ENCODE results near the gene RITA1. TPM values are rescaled to one million over a fixed set of nuclear protein-coding genes. Genes with fewer than 3 reads are reported as not detected.

The RITA1 gene
- total RNA-seq, 1 experiment from 2014 or later = 17.5 TPM

DNA sequence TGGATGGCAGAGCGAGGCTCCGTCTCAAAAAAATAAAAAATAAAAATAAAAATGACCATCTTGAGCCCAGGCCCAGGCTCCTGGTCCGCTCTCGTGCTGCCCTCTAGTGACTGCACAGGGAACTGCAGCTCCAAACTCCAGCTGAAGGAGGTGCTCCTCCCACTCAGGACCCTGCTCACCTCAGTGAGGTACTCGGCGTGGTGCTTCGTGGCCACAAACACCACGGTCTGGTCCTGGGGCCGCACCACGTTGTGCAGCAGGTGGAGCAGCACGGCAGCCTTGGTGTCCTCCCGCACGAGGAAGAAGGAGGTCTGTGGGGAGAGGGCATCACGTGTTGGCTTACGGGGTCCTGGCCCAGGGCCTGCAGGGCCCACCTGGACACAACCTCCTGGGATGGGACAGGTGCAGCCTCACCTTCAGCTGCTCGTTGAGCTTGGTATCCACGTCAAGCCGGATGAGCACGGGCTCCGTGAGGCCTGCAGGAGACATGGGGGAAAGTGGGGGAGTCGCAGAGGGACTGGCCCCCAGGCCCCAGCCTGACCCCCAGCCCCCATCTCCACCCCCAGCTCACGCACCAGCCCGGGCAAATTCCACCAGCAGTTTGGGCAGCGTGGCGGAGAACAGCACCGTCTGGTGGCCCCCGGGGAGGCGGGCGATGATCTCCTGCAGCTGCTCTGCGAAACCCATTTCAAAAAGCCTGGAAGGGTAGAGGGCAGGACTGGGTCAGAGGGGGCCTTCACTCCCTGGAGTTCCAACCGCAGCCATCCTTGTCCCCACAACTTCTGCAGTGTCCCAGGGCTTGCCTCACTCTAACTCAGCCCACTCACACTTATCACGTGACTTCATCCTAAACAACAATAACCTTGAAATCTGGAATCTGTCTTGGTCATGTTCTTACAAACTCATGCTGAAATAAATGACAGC, 10.8 kb upstream of the RITA1 start:
- Mint-ChIP-seq H3K9me3 (ENCODE audit: unreplicated experiment) (no peaks in the 10 kb centered on the region), H3K4me3 (ENCODE audit: unreplicated experiment) (no peak overlapping the region), H3K27me3 (ENCODE audit: insufficient read depth, unreplicated experiment) (no peaks in the 10 kb centered on the region), H3K4me1 (ENCODE audit: insufficient read depth, unreplicated experiment) (peaks cover 5% of the 10 kb centered on the region), H3K36me3 (ENCODE audit: insufficient read depth, unreplicated experiment) (peaks cover 96% of the 10 kb centered on the region), H3K27ac (ENCODE audit: low read depth, unreplicated experiment) (peak overlapping the region; percentile 14)
- no TSS peak for BruUV-seq (replicated peaks)
- DNase-seq (ENCODE audit: unreplicated experiment) = peak; percentile 67
- intact Hi-C loops (cut with micrococcal nuclease) = loop anchor here (1.0 kb wide), 2 partner anchors 126 to 181 kb away; no protein-coding TSS in a partner anchor
- POLR2A ChIA-PET = interaction anchor here (0.7 to 4.1 kb wide), 3 partner anchors 11 to 137 kb away, joined by 3 to 25 read pairs (median 3); partner anchors contain the start of genes DDX54, RITA1 and TPCN1
- TF ChIP-seq CTCF (IDR thresholded peaks at IDR 0.05; ENCODE audit: unreplicated experiment) = peak; percentile 96
- CTCF ChIA-PET = interaction anchor here (0.6 to 9.7 kb wide), 32 partner anchors 9 to 763 kb away, joined by 3 to 131 read pairs (median 3); partner anchors contain the start of gene CFAP73

- Mint-ChIP-seq H3K4me3 (ENCODE audit: unreplicated experiment) (no peak overlapping the region), H3K27me3 (ENCODE audit: insufficient read depth, unreplicated experiment) (no peaks in the 10 kb centered on the region), H3K27ac (ENCODE audit: low read depth, unreplicated experiment) (no peak overlapping the region), H3K36me3 (ENCODE audit: insufficient read depth, unreplicated experiment) (peaks cover 76% of the 10 kb centered on the region), H3K9me3 (ENCODE audit: unreplicated experiment) (no peaks in the 10 kb centered on the region), H3K4me1 (ENCODE audit: insufficient read depth, unreplicated experiment) (peaks cover 5% of the 10 kb centered on the region)
- POLR2A ChIA-PET = no interaction called here
- intact Hi-C loops (cut with micrococcal nuclease) = no loop called here
- CTCF ChIA-PET = interaction anchor here (0.7 to 9.7 kb wide), 5 partner anchors 18 to 176 kb away, joined by 3 to 131 read pairs (median 3); no protein-coding TSS in a partner anchor
- no peak for TF ChIP-seq CTCF (IDR thresholded peaks at IDR 0.05; ENCODE audit: unreplicated experiment)
- no TSS peak for BruUV-seq (replicated peaks)
- no peak for DNase-seq (ENCODE audit: unreplicated experiment)
Measured at GRCh38 chr12:113179023-113179422, 6.5 kb upstream of the RITA1 start.

DNA sequence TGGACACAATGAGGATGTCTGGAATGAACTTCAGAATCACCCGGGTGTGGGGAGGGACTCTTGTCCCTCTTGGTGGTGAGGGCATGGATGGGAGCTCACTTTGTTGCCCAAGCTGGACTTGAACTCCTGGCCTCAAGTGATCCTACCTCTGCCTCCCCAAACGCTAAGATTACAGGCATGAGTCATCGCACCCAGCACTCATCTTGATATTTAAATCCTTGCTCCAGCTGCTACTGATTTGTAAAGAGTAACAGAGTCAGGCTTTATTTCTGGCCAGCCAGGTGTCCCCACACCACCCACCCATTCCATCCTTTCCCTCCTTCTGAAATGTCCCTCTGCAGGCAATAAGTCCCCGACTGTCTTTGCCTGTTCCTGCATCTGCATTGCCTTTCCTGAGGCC, 5.2 kb upstream of the RITA1 start:
- TF ChIP-seq CTCF (IDR thresholded peaks at IDR 0.05; ENCODE audit: unreplicated experiment) = no peak
- intact Hi-C loops (cut with micrococcal nuclease) = no loop called here
- CTCF ChIA-PET = interaction anchor here (0.6 to 0.9 kb wide), 2 partner anchors 187 to 191 kb away, joined by 3 to 4 read pairs; no protein-coding TSS in a partner anchor
- H3K4me1 Mint-ChIP-seq (ENCODE audit: insufficient read depth, unreplicated experiment) = no peaks in the 10 kb centered on the region
- no peaks in the 10 kb centered on the region for H3K9me3 Mint-ChIP-seq (ENCODE audit: unreplicated experiment)
- DNase-seq (ENCODE audit: unreplicated experiment) = no peak
- peaks cover 71% of the 10 kb centered on the region for H3K36me3 Mint-ChIP-seq (ENCODE audit: insufficient read depth, unreplicated experiment)
- BruUV-seq (replicated peaks) = no TSS peak
- H3K4me3 Mint-ChIP-seq (ENCODE audit: unreplicated experiment) = no peak overlapping the region
- H3K27me3 Mint-ChIP-seq (ENCODE audit: insufficient read depth, unreplicated experiment) = no peaks in the 10 kb centered on the region
- POLR2A ChIA-PET = no interaction called here
- no peak overlapping the region for H3K27ac Mint-ChIP-seq (ENCODE audit: low read depth, unreplicated experiment)

DNA sequence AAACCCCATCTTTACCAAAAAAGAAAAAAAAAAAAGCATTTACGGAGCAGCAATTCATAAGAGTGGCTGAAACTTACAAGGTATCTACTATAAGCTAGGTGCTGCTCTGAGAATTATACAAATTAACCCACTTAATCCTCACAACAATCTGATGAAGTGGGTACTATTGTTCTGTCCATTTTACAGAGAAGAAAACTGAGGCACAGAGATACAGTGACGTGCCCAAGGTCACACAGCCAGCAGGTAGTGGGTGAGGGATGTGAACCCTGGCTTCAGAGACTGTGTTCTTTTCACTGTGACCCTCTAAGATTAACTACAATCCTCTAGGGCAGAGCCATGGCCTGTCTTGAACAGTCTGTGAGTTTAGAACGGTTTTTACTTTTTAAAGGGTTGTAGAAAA, 3.5 kb upstream of the RITA1 start:
- Mint-ChIP-seq H3K9me3 (ENCODE audit: unreplicated experiment) (no peaks in the 10 kb centered on the region), H3K36me3 (ENCODE audit: insufficient read depth, unreplicated experiment) (peaks cover 60% of the 10 kb centered on the region), H3K4me3 (ENCODE audit: unreplicated experiment) (no peak overlapping the region), H3K4me1 (ENCODE audit: insufficient read depth, unreplicated experiment) (peaks cover 3% of the 10 kb centered on the region), H3K27ac (ENCODE audit: low read depth, unreplicated experiment) (no peak overlapping the region), H3K27me3 (ENCODE audit: insufficient read depth, unreplicated experiment) (no peaks in the 10 kb centered on the region)
- POLR2A ChIA-PET = no interaction called here
- CTCF ChIA-PET = interaction anchor here (1.0 kb wide), 1 partner anchor 9 kb away, joined by 4 read pairs; no protein-coding TSS in a partner anchor
- no peak for DNase-seq (ENCODE audit: unreplicated experiment)
- no peak for TF ChIP-seq CTCF (IDR thresholded peaks at IDR 0.05; ENCODE audit: unreplicated experiment)
- no TSS peak for BruUV-seq (replicated peaks)
- intact Hi-C loops (cut with micrococcal nuclease) = no loop called here

Data from MCF 10A (cell line).